ENCODE data around the gene MACROH2A1.

DNA sequence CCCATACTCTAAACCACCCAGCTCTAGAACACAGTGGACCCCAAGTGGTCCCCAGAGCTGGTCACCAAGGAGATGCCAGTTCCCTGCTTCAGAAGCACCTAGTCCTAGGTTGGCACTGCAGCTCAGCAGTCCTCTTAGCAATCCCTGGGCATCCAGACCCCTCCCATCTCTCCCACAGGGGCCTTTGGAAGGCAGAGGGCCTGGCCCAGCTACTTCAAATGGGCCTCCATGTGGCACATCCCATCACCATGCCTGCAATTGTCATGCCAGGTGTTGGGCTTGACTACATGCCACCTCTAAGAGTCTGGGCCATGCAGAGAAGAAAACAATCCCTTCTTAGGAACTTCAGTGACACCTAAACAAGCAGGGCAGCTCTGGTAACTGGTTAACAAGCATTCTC, 14.1 kb downstream of the MACROH2A1 start:
- TF ChIP-seq POLR2A (IDR thresholded peaks at IDR 0.05; ENCODE audit: low read length) (no peak), GATA1 (IDR thresholded peaks at IDR 0.05; ENCODE audit: low read depth, low read length) (no peak)
